Endothelial cell (in vitro differentiated cells): ENCODE results near the gene AGPAT4. TPM values are rescaled to one million over a fixed set of nuclear protein-coding genes. Genes with fewer than 3 reads are reported as not detected.

Source experiments
- DNase-seq: peaks from one replicate; pipeline ENCODE4 v3.0.0; 2021; ENCODE audit warnings: low spot score
- H3K27ac Mint-ChIP-seq: one replicate; pipeline ENCODE4 v1.8.0; 2021; ENCODE audit warnings: mixed read lengths, inconsistent platforms; ENCODE audit not compliant: unreplicated experiment
- H3K27me3 Mint-ChIP-seq: one replicate; pipeline ENCODE4 v1.8.0; 2021; ENCODE audit warnings: mild to moderate bottlenecking, moderate library complexity, mixed read lengths, inconsistent platforms; ENCODE audit not compliant: unreplicated experiment
- H3K36me3 Mint-ChIP-seq: one replicate; pipeline ENCODE4 v1.8.0; 2021; ENCODE audit warnings: mild to moderate bottlenecking, low read depth, mixed read lengths, inconsistent platforms; ENCODE audit not compliant: unreplicated experiment
- H3K4me1 Mint-ChIP-seq: one replicate; pipeline ENCODE4 v1.8.0; 2021; ENCODE audit warnings: mild to moderate bottlenecking, mixed read lengths, inconsistent platforms; ENCODE audit not compliant: unreplicated experiment
- H3K4me3 Mint-ChIP-seq: one replicate; pipeline ENCODE4 v1.8.0; 2021; ENCODE audit warnings: mild to moderate bottlenecking, mixed read lengths, inconsistent platforms; ENCODE audit not compliant: unreplicated experiment
- H3K9me3 Mint-ChIP-seq: one replicate; pipeline ENCODE4 v1.8.0; 2021; ENCODE audit warnings: mixed read lengths, inconsistent platforms; ENCODE audit not compliant: unreplicated experiment
- total RNA-seq: library from RNA; stranded (reverse); fragmentation: NEBNext Ultra II Directional; extraction: Animal tissue kit (Norgen Biotek cat#: 25700); gene quantifications from one replicate; pipeline ENCODE4 v1.2.1, GENCODE V29; 2021; ENCODE audit not compliant: unreplicated experiment
- TF ChIP-seq, protein P1 (sequence below): fragments of 200-600 bp; sonication (generic); IDR thresholded peaks from one replicate; pipeline ENCODE4 v1.5.0; 2021; ENCODE audit warnings: antibody characterized with exemption; ENCODE audit not compliant: unreplicated experiment

AGPAT4 gene
- total RNA-seq, 1 donor from 2014 or later, result 25.2 TPM

GRCh38 chr6:161194374-161194773 is 79.5 kb downstream of the AGPAT4 start:
- no peaks in the 10 kb centered on the region for H3K4me1 Mint-ChIP-seq
- no peaks in the 10 kb centered on the region for H3K9me3 Mint-ChIP-seq
- no peak overlapping the region for H3K4me3 Mint-ChIP-seq
- H3K27me3 Mint-ChIP-seq, result peaks cover 3% of the 10 kb centered on the region
- DNase-seq, result no peak
- TF ChIP-seq, protein P1, sequence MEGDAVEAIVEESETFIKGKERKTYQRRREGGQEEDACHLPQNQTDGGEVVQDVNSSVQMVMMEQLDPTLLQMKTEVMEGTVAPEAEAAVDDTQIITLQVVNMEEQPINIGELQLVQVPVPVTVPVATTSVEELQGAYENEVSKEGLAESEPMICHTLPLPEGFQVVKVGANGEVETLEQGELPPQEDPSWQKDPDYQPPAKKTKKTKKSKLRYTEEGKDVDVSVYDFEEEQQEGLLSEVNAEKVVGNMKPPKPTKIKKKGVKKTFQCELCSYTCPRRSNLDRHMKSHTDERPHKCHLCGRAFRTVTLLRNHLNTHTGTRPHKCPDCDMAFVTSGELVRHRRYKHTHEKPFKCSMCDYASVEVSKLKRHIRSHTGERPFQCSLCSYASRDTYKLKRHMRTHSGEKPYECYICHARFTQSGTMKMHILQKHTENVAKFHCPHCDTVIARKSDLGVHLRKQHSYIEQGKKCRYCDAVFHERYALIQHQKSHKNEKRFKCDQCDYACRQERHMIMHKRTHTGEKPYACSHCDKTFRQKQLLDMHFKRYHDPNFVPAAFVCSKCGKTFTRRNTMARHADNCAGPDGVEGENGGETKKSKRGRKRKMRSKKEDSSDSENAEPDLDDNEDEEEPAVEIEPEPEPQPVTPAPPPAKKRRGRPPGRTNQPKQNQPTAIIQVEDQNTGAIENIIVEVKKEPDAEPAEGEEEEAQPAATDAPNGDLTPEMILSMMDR, result no peak
- peaks cover 16% of the 10 kb centered on the region for H3K36me3 Mint-ChIP-seq
- no peak overlapping the region for H3K27ac Mint-ChIP-seq

DNA sequence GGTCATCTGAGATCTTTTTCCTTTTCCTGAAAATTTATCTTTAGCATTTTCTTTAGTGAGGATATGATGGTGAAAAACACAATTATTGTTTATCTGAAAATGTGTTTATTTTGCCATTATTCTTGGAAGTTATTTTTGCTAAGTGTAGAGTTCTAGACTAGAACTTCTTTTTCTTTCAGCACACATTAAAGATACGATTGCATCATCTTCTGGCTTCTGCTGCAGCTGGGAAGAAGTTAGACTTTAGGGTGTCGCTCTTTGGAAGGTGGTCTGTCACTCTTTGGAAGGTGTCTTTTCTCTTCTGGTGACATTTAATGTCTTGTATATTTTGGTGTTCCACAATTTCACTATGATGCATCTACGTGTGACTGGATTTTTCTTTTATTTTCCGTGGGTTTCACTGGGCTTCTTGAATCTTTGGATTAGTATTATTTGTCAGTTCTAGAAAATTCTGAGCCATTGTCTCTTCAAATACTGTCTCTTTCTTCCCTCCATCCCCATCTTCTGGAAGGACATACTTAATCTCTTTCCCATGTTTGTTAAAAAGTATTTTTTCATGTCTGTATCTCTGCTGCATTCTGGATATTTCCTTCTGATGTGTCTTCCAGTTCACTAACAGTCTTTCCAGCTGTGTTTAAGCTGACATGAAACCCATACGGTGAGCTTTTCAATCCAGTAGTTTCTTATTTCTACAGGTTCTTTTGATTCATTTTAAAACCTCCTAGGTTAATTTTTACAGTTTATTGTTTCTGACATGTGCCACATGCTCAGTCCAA is 81.0 kb downstream of the AGPAT4 start:
- Mint-ChIP-seq H3K9me3 (no peaks in the 10 kb centered on the region), H3K4me3 (no peak overlapping the region), H3K27me3 (peaks cover 3% of the 10 kb centered on the region), H3K27ac (no peak overlapping the region), H3K36me3 (peaks cover 15% of the 10 kb centered on the region), H3K4me1 (no peaks in the 10 kb centered on the region)
- TF ChIP-seq, protein P1, result no peak
- DNase-seq, result no peak

GRCh38 chr6:161191671-161192070 is 82.2 kb downstream of the AGPAT4 start:
- H3K36me3 Mint-ChIP-seq, result peaks cover 21% of the 10 kb centered on the region
- DNase-seq, result no peak
- no peak overlapping the region for H3K4me3 Mint-ChIP-seq
- no peak overlapping the region for H3K27ac Mint-ChIP-seq
- TF ChIP-seq, protein P1, result no peak
- no peaks in the 10 kb centered on the region for H3K4me1 Mint-ChIP-seq
- peaks cover 3% of the 10 kb centered on the region for H3K27me3 Mint-ChIP-seq
- no peaks in the 10 kb centered on the region for H3K9me3 Mint-ChIP-seq

- TF ChIP-seq, protein P1, result no peak
- Mint-ChIP-seq H3K36me3 (peaks cover 23% of the 10 kb centered on the region), H3K4me1 (no peaks in the 10 kb centered on the region)
Observed at GRCh38 chr6:161191007-161191406, 82.9 kb downstream of the AGPAT4 start.

GRCh38 chr6:161189891-161190290 is 84.0 kb downstream of the AGPAT4 start:
- Mint-ChIP-seq H3K4me3 (no peak overlapping the region), H3K4me1 (no peaks in the 10 kb centered on the region), H3K9me3 (no peaks in the 10 kb centered on the region), H3K27ac (no peak overlapping the region), H3K27me3 (peaks cover 3% of the 10 kb centered on the region), H3K36me3 (peaks cover 25% of the 10 kb centered on the region)
- DNase-seq, result no peak
- TF ChIP-seq, protein P1, result no peak

More at GRCh38 chr6:161191007-161191406, 82.9 kb downstream of the AGPAT4 start:
- Mint-ChIP-seq H3K4me3 (no peak overlapping the region), H3K27ac (no peak overlapping the region), H3K9me3 (no peaks in the 10 kb centered on the region), H3K27me3 (peaks cover 3% of the 10 kb centered on the region)
- no peak for DNase-seq
